ENCODE data around the gene CSNK1D.

DNA sequence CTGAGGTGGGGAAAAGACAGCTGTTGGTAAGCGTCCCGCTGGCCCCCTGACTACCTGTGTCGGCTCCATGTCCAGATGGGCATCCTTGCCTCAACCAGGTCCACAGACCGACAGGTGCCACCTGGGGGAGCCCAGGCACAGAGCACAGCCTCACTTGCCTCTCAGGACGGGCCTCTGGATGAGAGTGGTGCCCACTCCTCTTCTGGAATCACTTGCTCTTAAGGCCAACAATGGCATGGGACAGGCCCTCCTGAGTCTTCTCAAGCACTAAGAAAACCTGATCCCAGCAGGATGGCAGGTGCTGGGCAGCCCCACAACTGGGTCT is 27.5 kb downstream of the CSNK1D start:
- TF ChIP-seq, protein P1, sequence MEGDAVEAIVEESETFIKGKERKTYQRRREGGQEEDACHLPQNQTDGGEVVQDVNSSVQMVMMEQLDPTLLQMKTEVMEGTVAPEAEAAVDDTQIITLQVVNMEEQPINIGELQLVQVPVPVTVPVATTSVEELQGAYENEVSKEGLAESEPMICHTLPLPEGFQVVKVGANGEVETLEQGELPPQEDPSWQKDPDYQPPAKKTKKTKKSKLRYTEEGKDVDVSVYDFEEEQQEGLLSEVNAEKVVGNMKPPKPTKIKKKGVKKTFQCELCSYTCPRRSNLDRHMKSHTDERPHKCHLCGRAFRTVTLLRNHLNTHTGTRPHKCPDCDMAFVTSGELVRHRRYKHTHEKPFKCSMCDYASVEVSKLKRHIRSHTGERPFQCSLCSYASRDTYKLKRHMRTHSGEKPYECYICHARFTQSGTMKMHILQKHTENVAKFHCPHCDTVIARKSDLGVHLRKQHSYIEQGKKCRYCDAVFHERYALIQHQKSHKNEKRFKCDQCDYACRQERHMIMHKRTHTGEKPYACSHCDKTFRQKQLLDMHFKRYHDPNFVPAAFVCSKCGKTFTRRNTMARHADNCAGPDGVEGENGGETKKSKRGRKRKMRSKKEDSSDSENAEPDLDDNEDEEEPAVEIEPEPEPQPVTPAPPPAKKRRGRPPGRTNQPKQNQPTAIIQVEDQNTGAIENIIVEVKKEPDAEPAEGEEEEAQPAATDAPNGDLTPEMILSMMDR (IDR thresholded peaks at IDR 0.05), result no peak
- TF ChIP-seq SIN3A (IDR thresholded peaks at IDR 0.05; ENCODE audit: borderline replicate concordance, insufficient read depth, low read depth, low read length) (no peak), POLR2AphosphoS5 (IDR thresholded peaks at IDR 0.05; ENCODE audit: low read depth, low read length) (no peak)
- TF ChIP-seq, protein P2, sequence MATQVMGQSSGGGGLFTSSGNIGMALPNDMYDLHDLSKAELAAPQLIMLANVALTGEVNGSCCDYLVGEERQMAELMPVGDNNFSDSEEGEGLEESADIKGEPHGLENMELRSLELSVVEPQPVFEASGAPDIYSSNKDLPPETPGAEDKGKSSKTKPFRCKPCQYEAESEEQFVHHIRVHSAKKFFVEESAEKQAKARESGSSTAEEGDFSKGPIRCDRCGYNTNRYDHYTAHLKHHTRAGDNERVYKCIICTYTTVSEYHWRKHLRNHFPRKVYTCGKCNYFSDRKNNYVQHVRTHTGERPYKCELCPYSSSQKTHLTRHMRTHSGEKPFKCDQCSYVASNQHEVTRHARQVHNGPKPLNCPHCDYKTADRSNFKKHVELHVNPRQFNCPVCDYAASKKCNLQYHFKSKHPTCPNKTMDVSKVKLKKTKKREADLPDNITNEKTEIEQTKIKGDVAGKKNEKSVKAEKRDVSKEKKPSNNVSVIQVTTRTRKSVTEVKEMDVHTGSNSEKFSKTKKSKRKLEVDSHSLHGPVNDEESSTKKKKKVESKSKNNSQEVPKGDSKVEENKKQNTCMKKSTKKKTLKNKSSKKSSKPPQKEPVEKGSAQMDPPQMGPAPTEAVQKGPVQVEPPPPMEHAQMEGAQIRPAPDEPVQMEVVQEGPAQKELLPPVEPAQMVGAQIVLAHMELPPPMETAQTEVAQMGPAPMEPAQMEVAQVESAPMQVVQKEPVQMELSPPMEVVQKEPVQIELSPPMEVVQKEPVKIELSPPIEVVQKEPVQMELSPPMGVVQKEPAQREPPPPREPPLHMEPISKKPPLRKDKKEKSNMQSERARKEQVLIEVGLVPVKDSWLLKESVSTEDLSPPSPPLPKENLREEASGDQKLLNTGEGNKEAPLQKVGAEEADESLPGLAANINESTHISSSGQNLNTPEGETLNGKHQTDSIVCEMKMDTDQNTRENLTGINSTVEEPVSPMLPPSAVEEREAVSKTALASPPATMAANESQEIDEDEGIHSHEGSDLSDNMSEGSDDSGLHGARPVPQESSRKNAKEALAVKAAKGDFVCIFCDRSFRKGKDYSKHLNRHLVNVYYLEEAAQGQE (IDR thresholded peaks at IDR 0.05; ENCODE audit: insufficient read depth in 1 of 2, low read depth in 2 of 2, low read length in 1 of 2), result no peak

Data from Panc1 (cell line).